Measurements from ENCODE around the gene EXOC3. TPM values are rescaled to one million over a fixed set of nuclear protein-coding genes. Genes with fewer than 3 reads are reported as not detected.

Gene EXOC3
- polyA plus RNA-seq, 1 donor from 2014 or later = 27.7 TPM

DNA sequence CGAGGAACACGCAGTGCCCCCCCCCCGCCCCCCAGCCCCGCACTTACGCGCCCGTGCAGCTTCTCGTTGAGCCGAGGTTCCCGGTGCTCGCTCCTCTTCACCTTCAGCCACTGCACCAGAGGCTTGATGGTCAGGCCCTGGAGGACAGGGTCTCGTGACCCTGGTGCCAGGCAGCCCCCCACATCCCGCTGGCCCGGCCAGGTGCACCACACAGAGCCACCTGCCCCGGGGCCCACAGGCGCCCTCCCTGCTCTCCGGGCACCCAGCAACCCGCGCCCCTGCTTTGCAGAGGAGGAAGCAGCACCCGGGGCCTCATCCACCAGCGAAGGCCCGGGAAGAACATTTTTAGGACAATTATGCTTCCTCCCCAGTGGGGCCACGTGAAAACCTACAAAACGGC is 39.0 kb downstream of the EXOC3 start:
- no peaks in the 10 kb centered on the region for H3K79me2 ChIP-seq (replicated peaks; ENCODE audit: insufficient read depth, low read length)
- no peak overlapping the region for H3K4me2 ChIP-seq (ENCODE audit: low read length)
- no peak overlapping the region for H3K9ac ChIP-seq (ENCODE audit: low read length)
- no peaks in the 10 kb centered on the region for H3F3A ChIP-seq (ENCODE audit: insufficient read depth, low read length, poor library complexity, severe bottlenecking)
- H4K20me1 ChIP-seq (ENCODE audit: insufficient read depth) = no peaks in the 10 kb centered on the region
- no peaks in the 10 kb centered on the region for H3K9me3 ChIP-seq (ENCODE audit: low read length)
- TF ChIP-seq RAD21 (conservative IDR thresholded peaks at IDR 0.05) = no peak
- no peak overlapping the region for H3K4me3 ChIP-seq (ENCODE audit: low read length)
- no peaks in the 10 kb centered on the region for H3K9me2 ChIP-seq (ENCODE audit: insufficient read depth, low read length)
- no peaks in the 10 kb centered on the region for H3K36me3 ChIP-seq (ENCODE audit: insufficient read depth, low read length)
- no peak overlapping the region for H2AFZ ChIP-seq (ENCODE audit: low read depth, low read length)
- no peaks in the 10 kb centered on the region for H3K27me3 ChIP-seq (ENCODE audit: insufficient read depth, low read depth, low read length)
- H3K27ac ChIP-seq (ENCODE audit: low read length) = no peak overlapping the region

GRCh38 chr5:482506-482905 is 39.5 kb downstream of the EXOC3 start:
- no peaks in the 10 kb centered on the region for H3K79me2 ChIP-seq (replicated peaks; ENCODE audit: insufficient read depth, low read length)
- H3F3A ChIP-seq (ENCODE audit: insufficient read depth, low read length, poor library complexity, severe bottlenecking) = no peaks in the 10 kb centered on the region
- no peak overlapping the region for H3K27ac ChIP-seq (ENCODE audit: low read length)
- no peaks in the 10 kb centered on the region for H3K9me2 ChIP-seq (ENCODE audit: insufficient read depth, low read length)
- H3K4me3 ChIP-seq (ENCODE audit: low read length) = no peak overlapping the region
- TF ChIP-seq TAF1 (IDR thresholded peaks at IDR 0.05; ENCODE audit: low read depth) = no peak
- TF ChIP-seq RAD21 (conservative IDR thresholded peaks at IDR 0.05) = no peak
- no peak for TF ChIP-seq EP300 (conservative IDR thresholded peaks at IDR 0.05; ENCODE audit: poor library complexity, severe bottlenecking)
- TF ChIP-seq MXI1 (conservative IDR thresholded peaks at IDR 0.05; ENCODE audit: poor library complexity, severe bottlenecking) = no peak
- TF ChIP-seq POLR2AphosphoS5 (IDR thresholded peaks at IDR 0.05) = no peak
- TF ChIP-seq, protein P1, sequence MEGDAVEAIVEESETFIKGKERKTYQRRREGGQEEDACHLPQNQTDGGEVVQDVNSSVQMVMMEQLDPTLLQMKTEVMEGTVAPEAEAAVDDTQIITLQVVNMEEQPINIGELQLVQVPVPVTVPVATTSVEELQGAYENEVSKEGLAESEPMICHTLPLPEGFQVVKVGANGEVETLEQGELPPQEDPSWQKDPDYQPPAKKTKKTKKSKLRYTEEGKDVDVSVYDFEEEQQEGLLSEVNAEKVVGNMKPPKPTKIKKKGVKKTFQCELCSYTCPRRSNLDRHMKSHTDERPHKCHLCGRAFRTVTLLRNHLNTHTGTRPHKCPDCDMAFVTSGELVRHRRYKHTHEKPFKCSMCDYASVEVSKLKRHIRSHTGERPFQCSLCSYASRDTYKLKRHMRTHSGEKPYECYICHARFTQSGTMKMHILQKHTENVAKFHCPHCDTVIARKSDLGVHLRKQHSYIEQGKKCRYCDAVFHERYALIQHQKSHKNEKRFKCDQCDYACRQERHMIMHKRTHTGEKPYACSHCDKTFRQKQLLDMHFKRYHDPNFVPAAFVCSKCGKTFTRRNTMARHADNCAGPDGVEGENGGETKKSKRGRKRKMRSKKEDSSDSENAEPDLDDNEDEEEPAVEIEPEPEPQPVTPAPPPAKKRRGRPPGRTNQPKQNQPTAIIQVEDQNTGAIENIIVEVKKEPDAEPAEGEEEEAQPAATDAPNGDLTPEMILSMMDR (IDR thresholded peaks at IDR 0.05; ENCODE audit: poor library complexity, severe bottlenecking) = no peak
- no peak for TF ChIP-seq EZH2 (IDR thresholded peaks at IDR 0.05; ENCODE audit: borderline replicate concordance, insufficient read depth, low read length, poor library complexity, severe bottlenecking)
- TF ChIP-seq, protein P2, sequence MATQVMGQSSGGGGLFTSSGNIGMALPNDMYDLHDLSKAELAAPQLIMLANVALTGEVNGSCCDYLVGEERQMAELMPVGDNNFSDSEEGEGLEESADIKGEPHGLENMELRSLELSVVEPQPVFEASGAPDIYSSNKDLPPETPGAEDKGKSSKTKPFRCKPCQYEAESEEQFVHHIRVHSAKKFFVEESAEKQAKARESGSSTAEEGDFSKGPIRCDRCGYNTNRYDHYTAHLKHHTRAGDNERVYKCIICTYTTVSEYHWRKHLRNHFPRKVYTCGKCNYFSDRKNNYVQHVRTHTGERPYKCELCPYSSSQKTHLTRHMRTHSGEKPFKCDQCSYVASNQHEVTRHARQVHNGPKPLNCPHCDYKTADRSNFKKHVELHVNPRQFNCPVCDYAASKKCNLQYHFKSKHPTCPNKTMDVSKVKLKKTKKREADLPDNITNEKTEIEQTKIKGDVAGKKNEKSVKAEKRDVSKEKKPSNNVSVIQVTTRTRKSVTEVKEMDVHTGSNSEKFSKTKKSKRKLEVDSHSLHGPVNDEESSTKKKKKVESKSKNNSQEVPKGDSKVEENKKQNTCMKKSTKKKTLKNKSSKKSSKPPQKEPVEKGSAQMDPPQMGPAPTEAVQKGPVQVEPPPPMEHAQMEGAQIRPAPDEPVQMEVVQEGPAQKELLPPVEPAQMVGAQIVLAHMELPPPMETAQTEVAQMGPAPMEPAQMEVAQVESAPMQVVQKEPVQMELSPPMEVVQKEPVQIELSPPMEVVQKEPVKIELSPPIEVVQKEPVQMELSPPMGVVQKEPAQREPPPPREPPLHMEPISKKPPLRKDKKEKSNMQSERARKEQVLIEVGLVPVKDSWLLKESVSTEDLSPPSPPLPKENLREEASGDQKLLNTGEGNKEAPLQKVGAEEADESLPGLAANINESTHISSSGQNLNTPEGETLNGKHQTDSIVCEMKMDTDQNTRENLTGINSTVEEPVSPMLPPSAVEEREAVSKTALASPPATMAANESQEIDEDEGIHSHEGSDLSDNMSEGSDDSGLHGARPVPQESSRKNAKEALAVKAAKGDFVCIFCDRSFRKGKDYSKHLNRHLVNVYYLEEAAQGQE (IDR thresholded peaks at IDR 0.05; ENCODE audit: borderline replicate concordance) = no peak
- no peak for TF ChIP-seq SMC3 (conservative IDR thresholded peaks at IDR 0.05; ENCODE audit: poor library complexity)
- no peaks in the 10 kb centered on the region for H3K36me3 ChIP-seq (ENCODE audit: insufficient read depth, low read length)
- no peaks in the 10 kb centered on the region for H4K20me1 ChIP-seq (ENCODE audit: insufficient read depth)
- H3K4me2 ChIP-seq (ENCODE audit: low read length) = no peak overlapping the region
- H3K9me3 ChIP-seq (ENCODE audit: low read length) = no peaks in the 10 kb centered on the region
- H3K9ac ChIP-seq (ENCODE audit: low read length) = no peak overlapping the region
- no peak overlapping the region for H2AFZ ChIP-seq (ENCODE audit: low read depth, low read length)
- H3K27me3 ChIP-seq (ENCODE audit: insufficient read depth, low read depth, low read length) = no peaks in the 10 kb centered on the region

DNA sequence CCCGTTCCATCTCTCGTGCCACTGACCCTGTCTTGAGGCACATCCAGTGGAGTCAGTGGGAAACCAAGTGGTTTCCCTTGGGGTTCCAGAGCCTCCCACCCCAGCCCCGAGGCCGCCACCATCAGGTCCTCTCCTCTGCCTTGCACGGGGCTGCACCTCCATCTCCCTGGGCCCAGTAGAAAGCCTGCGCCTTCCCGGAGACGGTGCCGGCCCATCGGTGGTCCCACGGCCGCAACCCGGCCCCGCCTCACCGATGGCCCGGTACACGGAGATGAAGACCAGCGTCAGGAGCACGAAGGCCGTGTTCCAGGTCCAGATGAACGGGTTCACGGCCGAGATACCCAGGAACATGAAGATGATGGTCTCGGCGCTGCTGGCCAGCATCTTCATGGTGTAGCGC is 40.0 kb downstream of the EXOC3 start:
- H3K9me3 ChIP-seq (ENCODE audit: low read length) = no peaks in the 10 kb centered on the region
- H3K9ac ChIP-seq (ENCODE audit: low read length) = no peak overlapping the region
- H2AFZ ChIP-seq (ENCODE audit: low read depth, low read length) = no peak overlapping the region
- H3K4me2 ChIP-seq (ENCODE audit: low read length) = no peak overlapping the region
- H3K27ac ChIP-seq (ENCODE audit: low read length) = no peak overlapping the region
- H3K36me3 ChIP-seq (ENCODE audit: insufficient read depth, low read length) = no peaks in the 10 kb centered on the region
- no peaks in the 10 kb centered on the region for H3K9me2 ChIP-seq (ENCODE audit: insufficient read depth, low read length)
- H4K20me1 ChIP-seq (ENCODE audit: insufficient read depth) = no peaks in the 10 kb centered on the region
- no peaks in the 10 kb centered on the region for H3F3A ChIP-seq (ENCODE audit: insufficient read depth, low read length, poor library complexity, severe bottlenecking)
- no peaks in the 10 kb centered on the region for H3K27me3 ChIP-seq (ENCODE audit: insufficient read depth, low read depth, low read length)
- H3K4me3 ChIP-seq (ENCODE audit: low read length) = no peak overlapping the region
- TF ChIP-seq EP300 (conservative IDR thresholded peaks at IDR 0.05; ENCODE audit: poor library complexity, severe bottlenecking) (no peak), TAF1 (IDR thresholded peaks at IDR 0.05; ENCODE audit: low read depth) (no peak), EZH2 (IDR thresholded peaks at IDR 0.05; ENCODE audit: borderline replicate concordance, insufficient read depth, low read length, poor library complexity, severe bottlenecking) (no peak), RAD21 (conservative IDR thresholded peaks at IDR 0.05) (no peak), MXI1 (conservative IDR thresholded peaks at IDR 0.05; ENCODE audit: poor library complexity, severe bottlenecking) (no peak), SMC3 (conservative IDR thresholded peaks at IDR 0.05; ENCODE audit: poor library complexity) (no peak), POLR2AphosphoS5 (IDR thresholded peaks at IDR 0.05) (no peak)
- TF ChIP-seq, protein P2 (IDR thresholded peaks at IDR 0.05; ENCODE audit: borderline replicate concordance) = no peak
- TF ChIP-seq, protein P1 (IDR thresholded peaks at IDR 0.05; ENCODE audit: poor library complexity, severe bottlenecking) = no peak
- no peaks in the 10 kb centered on the region for H3K79me2 ChIP-seq (replicated peaks; ENCODE audit: insufficient read depth, low read length)

Measured in neural cell (in vitro differentiated cells).